Heart left ventricle (tissue), 13 donors: ENCODE results near the gene FAM118B.

Experiments
- CTCF ChIP-seq, 12 donors: fragments of 200-600 bp; sonication (generic) in 4 of 12; IDR thresholded peaks; one replicate each; pipeline versions ENCODE4 v1.5.0 to v1.8.0; 2018 to 2022; ENCODE audit warnings: antibody characterized with exemption in 12 of 12, mild to moderate bottlenecking in 5 of 12
- POLR2A ChIP-seq, 2 donors: fragments of 450-650 bp; IDR thresholded peaks; one replicate each; pipeline ENCODE4 v1.6.1; 2017; ENCODE audit warnings: antibody characterized with exemption in 2 of 2, mild to moderate bottlenecking in 2 of 2, moderate library complexity in 2 of 2
- donor health status: ischemic (EF 13 %, LVEDD 7.1; RV severe dilation, severe dysfunction).
- donor health status: DM: no; HTN: yes; CAD: no.
- donor health status: DM: no; HTN: no; CAD: no.
- donor health status: ischemic (EF 25% LVEDD 6.9; RV normal size, moderate dysfunction).
- donor health status: ischemic (EF 25% LVEDD 5.7; RV mildly dilated, moderate dysfunction).
- donor health status: ischemic (EF 35%, LVEDD 5.7; RV mildly dilated, moderate dysfunction).
- donor health status: nonischemic (EF 11% LVEDD 7.7; RV severe dilation, severe dysfunction).
- donor health status: DM: yes; HTN: yes; CAD: no.
- donor health status: PGD.
- donor health status: ischemic (EF 29% LVEDD 5.4; RV normal size, mild dysfunction).
- donor health status: nonischemic (EF 23%, LVEDD 6.1; RV moderate dilation, normal function).

- no peak for TF ChIP-seq CTCF (IDR thresholded peaks at IDR 0.05)
- TF ChIP-seq POLR2A (IDR thresholded peaks at IDR 0.05) = no peak
Observed at GRCh38 chr11:126277780-126278179, 66.2 kb downstream of the FAM118B start.
